Bronchial epithelial cell (primary cell): ENCODE data around the gene ZNF101. TPM values are rescaled to one million over a fixed set of nuclear protein-coding genes. Genes with fewer than 3 reads are reported as not detected.
"Not testable (repeated sequence)": the region's sequence is repeated elsewhere in the genome, so short reads cannot be mapped to it uniquely, and the experiment has no call there.

Source experiments
- DNase-seq: peaks from one replicate; pipeline ENCODE4 v3.0.0-alpha.2; 2010; ENCODE audit warnings: low read depth
- FAIRE-seq: peaks from 2 replicates; lab custom pipeline; 2011; peaks lifted over from hg19 to GRCh38; lab: Jason Lieb, UNC
- H3K27me3 ChIP-seq: 2 replicates; pipeline ENCODE4 v1.5.1; 2011; ENCODE audit warnings: low read length; ENCODE audit not compliant: control insufficient read depth, insufficient read depth
- H3K36me3 ChIP-seq: 2 replicates; pipeline ENCODE4 v1.5.1; 2011; ENCODE audit warnings: low read length; ENCODE audit not compliant: control insufficient read depth, insufficient read depth
- H3K4me3 ChIP-seq: 2 replicates; pipeline ENCODE4 v1.5.1; 2011; ENCODE audit warnings: mild to moderate bottlenecking, low read depth, low read length, control low read depth
- CTCF ChIP-seq: IDR thresholded peaks from 2 replicates; pipeline ENCODE4 v1.5.1; 2011; ENCODE audit warnings: mild to moderate bottlenecking, moderate library complexity, low read length, control low read depth, inconsistent platforms; ENCODE audit not compliant: insufficient read depth, severe bottlenecking
- total RNA-seq: library from RNA; depleted of rRNA; stranded (reverse); fragments of >200 nt; gene quantifications from 2 replicates; pipeline ENCODE4 v1.2.1, GENCODE V29; 2014

ZNF101 gene
- total RNA-seq, 1 donor from 2014 or later: 8.7 TPM

- Histone ChIP-seq H3K27me3 (no peaks in the 10 kb centered on the region), H3K36me3 (peaks cover 9% of the 10 kb centered on the region), H3K4me3 (no peak overlapping the region)
- DNase-seq: no peak
- no peak for FAIRE-seq
- no peak for TF ChIP-seq CTCF
Measured at GRCh38 chr19:19672816-19673215, 4.2 kb downstream of the ZNF101 start.

- peaks cover 12% of the 10 kb centered on the region for H3K36me3 ChIP-seq
- FAIRE-seq (no peak), DNase-seq (no peak)
- H3K4me3 ChIP-seq: no peak overlapping the region
- TF ChIP-seq CTCF: no peak
- no peaks in the 10 kb centered on the region for H3K27me3 ChIP-seq
Measured at GRCh38 chr19:19674315-19674714, 5.7 kb downstream of the ZNF101 start.

- Histone ChIP-seq H3K36me3 (peaks cover 14% of the 10 kb centered on the region), H3K27me3 (no peaks in the 10 kb centered on the region), H3K4me3 (no peak overlapping the region)
- TF ChIP-seq CTCF: no peak
- no peak for DNase-seq
- no peak for FAIRE-seq
Measured at GRCh38 chr19:19677579-19677978, 8.9 kb downstream of the ZNF101 start.

- DNase-seq: no peak
- FAIRE-seq: no peak
- Histone ChIP-seq H3K4me3 (no peak overlapping the region), H3K27me3 (no peaks in the 10 kb centered on the region), H3K36me3 (peaks cover 14% of the 10 kb centered on the region)
- TF ChIP-seq CTCF: no peak
Measured at GRCh38 chr19:19679176-19680073, 10.8 kb downstream of the ZNF101 start.

GRCh38 chr19:19686119-19686518, 17.5 kb downstream of the ZNF101 start:
- H3K27me3 ChIP-seq, H3K36me3 ChIP-seq, FAIRE-seq, H3K4me3 ChIP-seq, DNase-seq: not testable (repeated sequence)

GRCh38 chr19:19686580-19686979, 17.9 kb downstream of the ZNF101 start:
- Histone ChIP-seq H3K27me3 (no peaks in the 10 kb centered on the region), H3K4me3 (no peak overlapping the region), H3K36me3 (no peaks in the 10 kb centered on the region)
- DNase-seq (no peak), FAIRE-seq (no peak)
- TF ChIP-seq CTCF: no peak
